Ovary (tissue), 9 donors: ENCODE measurements around the gene PPP2R3B. TPM values are rescaled to one million over a fixed set of nuclear protein-coding genes. Genes with fewer than 3 reads are reported as not detected.

Experiments
- DNase-seq, 5 donors: peaks; one replicate each; pipeline ENCODE4 v3.0.0-alpha.2; 2019 to 2020
- H3K27ac ChIP-seq, 2 donors: fragments of 200-600 bp; one replicate each; pipeline versions ENCODE4 v1.5.1 to v1.8.0; 2019 to 2022
- H3K27me3 ChIP-seq: fragments of 200-600 bp; one replicate; pipeline ENCODE4 v1.8.0; 2022
- H3K36me3 ChIP-seq: fragments of 200-600 bp; sonication (generic); one replicate; pipeline ENCODE4 v1.5.1; 2019
- H3K4me1 ChIP-seq: one replicate; pipeline ENCODE4 v1.8.1; 2013; ENCODE audit warnings: mild to moderate bottlenecking, moderate library complexity; ENCODE audit not compliant: insufficient read depth
- H3K4me3 ChIP-seq: fragments of 200-600 bp; sonication (generic); one replicate; pipeline ENCODE4 v1.5.1; 2017
- H3K9me3 ChIP-seq, 2 donors: fragments of 200-600 bp in 1 of 2; sonication (generic) in 1 of 2; one replicate each; pipeline versions ENCODE4 v1.5.1 to v1.8.1; 2013 to 2019; ENCODE audit warnings: mild to moderate bottlenecking in 1 of 2, moderate library complexity in 1 of 2
- EP300 ChIP-seq: sonication (generic); formaldehyde crosslinking; IDR thresholded peaks from one replicate; pipeline ENCODE4 v1.6.1; 2017; ENCODE audit warnings: antibody characterized with exemption
- POLR2A ChIP-seq: fragments of 450-650 bp; IDR thresholded peaks from one replicate; pipeline ENCODE4 v1.6.1; 2017; ENCODE audit warnings: antibody characterized with exemption, mild to moderate bottlenecking, moderate library complexity
- WGBS, 3 donors: extraction: QIAGEN DNeasy Blood & Tissue Kit in 1 of 3; methylation state at CpG; one replicate each; pipeline versions ENCODE4 v1.1.5 to v1.1.7; 2013 to 2017; 5-methylcytosine and 5-hydroxymethylcytosine counted together
- intact Hi-C, 4 donors: fragments of 100-400 bp; cut with DNase I; formaldehyde crosslinking; loops; one replicate each; pipeline versions ENCODE4 v1.11.0 to v1.15.1; 2022 to 2023
- polyA plus RNA-seq, 2 donors: library from polyadenylated mRNA; stranded (reverse); fragments of 200-250 nt in 1 of 2; fragments of 350-450 nt in 1 of 2; fragmentation: Illumina TruSeq in 1 of 2; extraction: RNeasy Lipid Tissue Mini Kit (QIAGEN cat#74804) in 1 of 2; gene quantifications; one replicate each; pipeline ENCODE4 v1.2.3, GENCODE V29; 2013 to 2014
- total RNA-seq, 7 donors: library from RNA; depleted of rRNA in 2 of 7; stranded (reverse); fragments of >200 nt in 2 of 7; fragmentation: NEBNext Ultra II Directional in 3 of 7; extraction: Animal tissue kit (Norgen Biotek cat#: 25700) in 3 of 7; gene quantifications; one replicate each; pipeline versions ENCODE4 v1.1.0 to v1.2.4, GENCODE V29; 2016 to 2023
- TF ChIP-seq, protein P1 (sequence below), 3 donors: fragments of 450-650 bp in 2 of 3; fragments of 200-600 bp in 1 of 3; IDR thresholded peaks; one replicate each; pipeline versions ENCODE4 v1.5.1 to v1.8.0; 2016 to 2022; ENCODE audit warnings: antibody characterized with exemption in 3 of 3, mild to moderate bottlenecking in 1 of 3
- donor health status: DM: no; HTN: no; CAD: no; lungs with moderate emphysema.
- donor health status: DM: no; HTN: no; CAD: no.
- donor health status: Bipolar disorder and iron deficiency.
- donor health status: DM: yes; HTN: yes; CAD: no.
- donor health status: DM: no; HTN: no; CAD: no.
- donor health status: DM: yes; HTN: yes; CAD: no.

PPP2R3B gene
- total and polyA plus RNA-seq, 9 donors: 2.3 to 25.0 (median 18.4) TPM

DNA sequence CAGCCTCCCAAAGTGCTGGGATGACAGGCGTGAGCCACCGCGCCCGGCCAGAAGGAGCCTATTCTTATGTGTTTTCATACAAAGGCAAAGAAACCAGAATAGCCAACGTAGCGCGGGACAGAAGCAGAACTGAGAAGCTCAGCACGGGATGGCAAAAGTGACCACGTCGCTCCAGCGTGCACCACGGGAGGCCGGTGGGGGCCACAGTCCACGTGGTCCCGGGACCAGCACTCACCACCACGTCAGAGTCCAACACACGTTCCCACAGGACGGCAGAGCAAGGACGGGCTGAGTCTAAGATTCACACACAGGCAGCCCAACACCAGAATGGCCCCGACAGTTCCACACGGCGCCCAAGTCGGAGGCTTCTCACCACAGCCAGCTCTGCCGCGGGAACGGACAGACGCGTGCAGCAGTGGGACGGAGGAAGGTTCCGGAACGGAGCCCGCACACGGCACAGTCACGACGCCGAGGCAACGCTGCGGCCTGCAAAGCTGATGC lies 49.3 kb downstream of the PPP2R3B start:
- H3K27ac ChIP-seq: no peak overlapping the region
- H3K36me3 ChIP-seq: no peaks in the 10 kb centered on the region
- H3K4me3 ChIP-seq: no peak overlapping the region
- H3K9me3 ChIP-seq: no peaks in the 10 kb centered on the region
- no peak for TF ChIP-seq EP300
- TF ChIP-seq POLR2A: no peak
- TF ChIP-seq, protein P1, sequence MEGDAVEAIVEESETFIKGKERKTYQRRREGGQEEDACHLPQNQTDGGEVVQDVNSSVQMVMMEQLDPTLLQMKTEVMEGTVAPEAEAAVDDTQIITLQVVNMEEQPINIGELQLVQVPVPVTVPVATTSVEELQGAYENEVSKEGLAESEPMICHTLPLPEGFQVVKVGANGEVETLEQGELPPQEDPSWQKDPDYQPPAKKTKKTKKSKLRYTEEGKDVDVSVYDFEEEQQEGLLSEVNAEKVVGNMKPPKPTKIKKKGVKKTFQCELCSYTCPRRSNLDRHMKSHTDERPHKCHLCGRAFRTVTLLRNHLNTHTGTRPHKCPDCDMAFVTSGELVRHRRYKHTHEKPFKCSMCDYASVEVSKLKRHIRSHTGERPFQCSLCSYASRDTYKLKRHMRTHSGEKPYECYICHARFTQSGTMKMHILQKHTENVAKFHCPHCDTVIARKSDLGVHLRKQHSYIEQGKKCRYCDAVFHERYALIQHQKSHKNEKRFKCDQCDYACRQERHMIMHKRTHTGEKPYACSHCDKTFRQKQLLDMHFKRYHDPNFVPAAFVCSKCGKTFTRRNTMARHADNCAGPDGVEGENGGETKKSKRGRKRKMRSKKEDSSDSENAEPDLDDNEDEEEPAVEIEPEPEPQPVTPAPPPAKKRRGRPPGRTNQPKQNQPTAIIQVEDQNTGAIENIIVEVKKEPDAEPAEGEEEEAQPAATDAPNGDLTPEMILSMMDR (IDR thresholded peaks at IDR 0.05): no peak
- DNase-seq: peak in 2 of 5 donors; percentile 10 to 27
- intact Hi-C loops: no loop called here
- no peaks in the 10 kb centered on the region for H3K27me3 ChIP-seq
- no peaks in the 10 kb centered on the region for H3K4me1 ChIP-seq
- 81 to 90% (median 89%) methylated on average over 38 of the region's 38 CpGs for WGBS, 3 donors

DNA sequence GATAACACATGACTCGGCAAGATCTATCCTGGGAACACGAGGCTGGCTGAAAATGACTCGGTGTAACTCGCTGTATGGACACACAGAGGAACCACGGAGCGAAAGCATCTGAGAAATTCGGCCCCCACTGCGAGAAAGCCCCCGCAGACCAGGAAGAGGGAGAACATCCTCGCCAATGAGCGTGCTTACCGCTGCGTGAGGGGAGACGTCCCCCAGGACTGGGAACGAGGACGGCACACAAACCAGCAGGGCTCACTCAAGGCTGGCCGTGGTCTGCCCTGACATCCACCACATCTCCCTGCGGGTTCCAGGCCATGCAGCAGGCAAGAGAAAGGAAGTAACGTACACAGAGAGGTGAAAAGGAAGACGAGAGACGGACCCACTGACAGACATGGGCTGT lies 50.5 kb downstream of the PPP2R3B start:
- DNase-seq: peak in 2 of 5 donors; percentile 7 to 23

DNA sequence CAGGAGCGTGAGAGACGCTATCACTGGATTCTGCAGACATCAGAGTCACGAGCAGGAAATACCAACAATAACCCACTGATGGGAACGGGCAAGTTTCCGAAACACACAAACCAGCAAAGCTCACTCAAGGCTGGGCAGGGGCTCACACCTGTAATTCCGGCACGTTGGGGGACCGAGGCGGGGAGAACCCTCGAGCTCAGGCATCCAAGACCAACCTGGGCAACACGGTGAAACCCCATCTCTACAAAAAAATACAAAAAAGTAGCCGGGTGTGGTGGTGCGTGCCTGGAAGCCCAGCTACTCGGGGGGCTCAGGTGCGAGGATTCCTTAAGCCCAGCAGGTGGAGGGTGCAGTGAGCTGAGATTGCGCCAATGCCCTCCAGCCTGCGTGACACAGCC lies 51.0 kb downstream of the PPP2R3B start:
- intact Hi-C loops: no loop called here

More for the DNA sequence above, 50.5 kb downstream of the PPP2R3B start:
- Histone ChIP-seq H3K9me3 (no peaks in the 10 kb centered on the region), H3K27me3 (no peaks in the 10 kb centered on the region), H3K27ac (no peak overlapping the region), H3K4me1 (peaks cover 4% of the 10 kb centered on the region), H3K4me3 (no peak overlapping the region), H3K36me3 (no peaks in the 10 kb centered on the region)
- 88 to 93% (median 90%) methylated on average over 21 of the region's 21 CpGs for WGBS, 3 donors
- intact Hi-C loops: no loop called here
- TF ChIP-seq POLR2A (no peak), EP300 (no peak)
- TF ChIP-seq, protein P1 (IDR thresholded peaks at IDR 0.05): no peak

DNA sequence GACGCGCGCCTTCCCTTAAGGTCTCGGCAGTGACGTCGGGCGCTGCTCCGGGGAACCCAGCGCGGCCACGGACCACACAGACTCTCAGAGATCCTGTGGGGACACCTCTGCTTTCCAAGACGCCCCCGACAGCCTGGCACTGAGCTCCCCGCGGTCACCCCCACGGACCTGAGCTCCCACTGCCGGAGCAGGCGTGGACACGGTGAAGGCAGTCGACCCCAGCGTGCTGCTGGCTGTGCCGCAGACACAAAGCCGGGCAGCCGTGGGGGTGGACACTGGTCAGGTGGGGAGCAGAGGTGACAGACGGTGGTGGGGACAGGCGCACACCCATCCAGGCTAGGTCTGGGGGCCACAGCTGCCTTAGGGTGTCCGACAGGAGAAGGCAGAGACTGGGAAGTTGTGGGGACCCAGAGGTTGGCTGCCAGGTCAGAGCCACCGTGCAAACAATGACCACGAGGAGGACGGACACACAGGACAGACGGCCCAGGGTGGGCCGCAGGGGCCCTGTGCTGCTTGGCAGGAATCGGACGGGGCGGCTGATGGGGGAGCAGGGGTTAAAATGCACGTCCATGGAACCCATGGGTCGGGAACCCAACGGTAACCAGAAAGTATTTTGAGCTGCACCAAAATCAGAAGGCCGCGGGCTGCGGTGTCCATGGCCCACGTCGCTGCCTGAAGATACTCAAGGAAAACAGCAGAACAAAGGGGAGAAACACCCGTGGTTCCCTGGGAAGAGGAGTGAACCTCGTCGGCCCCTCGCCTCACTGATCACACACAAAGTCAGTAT lies 51.5 kb downstream of the PPP2R3B start:
- Histone ChIP-seq H3K27ac (no peak overlapping the region), H3K4me1 (peaks cover 6% of the 10 kb centered on the region), H3K27me3 (no peaks in the 10 kb centered on the region), H3K9me3 (no peaks in the 10 kb centered on the region), H3K36me3 (no peaks in the 10 kb centered on the region), H3K4me3 (no peak overlapping the region)
- intact Hi-C loops: no loop called here
- 95 to 97% (median 96%) methylated on average over 41 to 47 of the region's 47 CpGs for WGBS, 3 donors
- TF ChIP-seq, protein P1 (IDR thresholded peaks at IDR 0.05): no peak
- no peak for TF ChIP-seq EP300
- TF ChIP-seq POLR2A: no peak
- peak in 2 of 5 donors; percentile 15 to 35 for DNase-seq

More for the DNA sequence above, 51.0 kb downstream of the PPP2R3B start:
- H3K9me3 ChIP-seq: no peaks in the 10 kb centered on the region
- no peak overlapping the region for H3K27ac ChIP-seq
- H3K36me3 ChIP-seq: no peaks in the 10 kb centered on the region
- TF ChIP-seq, protein P1 (IDR thresholded peaks at IDR 0.05): no peak
- TF ChIP-seq EP300: no peak
- no peak for TF ChIP-seq POLR2A
- peaks cover 6% of the 10 kb centered on the region for H3K4me1 ChIP-seq
- no peak overlapping the region for H3K4me3 ChIP-seq
- H3K27me3 ChIP-seq: no peaks in the 10 kb centered on the region
- 96 to 98% (median 97%) methylated on average over 17 of the region's 17 CpGs for WGBS, 3 donors
- DNase-seq: peak in 2 of 5 donors; percentile 5 to 14
